Loucy (cell line): ENCODE results near the gene ZNHIT6.

Experiments used
- CTCF ChIP-seq: fragments of 200-600 bp; sonication (generic); conservative IDR thresholded peaks from 2 replicates; pipeline ENCODE4 v1.5.1; 2014; ENCODE audit warnings: mild to moderate bottlenecking, antibody characterized with exemption, low read length
- EZH2phosphoT487 ChIP-seq: fragments of 200-600 bp; IDR thresholded peaks from 2 replicates; pipeline ENCODE4 v1.6.1; 2018; ENCODE audit warnings: antibody characterized with exemption, mild to moderate bottlenecking, moderate library complexity, borderline replicate concordance

GRCh38 chr1:85605484-85606413 lies 102.5 kb downstream of the ZNHIT6 start:
- TF ChIP-seq CTCF = peak; percentile 55
- TF ChIP-seq EZH2phosphoT487 = no peak
